GM23338 (cell line): ENCODE data around the gene VOPP1. TPM values are rescaled to one million over a fixed set of nuclear protein-coding genes. Genes with fewer than 3 reads are reported as not detected.

Source experiments
- ATAC-seq: fragments of 200-7000 bp; cut with Tn5 transposase; 3 replicates; pipeline ENCODE4 v1.9.1; 2020
- DNase-seq: peaks from one replicate; pipeline ENCODE4 v3.0.0-alpha.2; 2015; ENCODE audit warnings: low spot score
- H2AFZ ChIP-seq: fragments of 200-600 bp; sonication (generic); 2 replicates; pipeline ENCODE4 v1.8.0; 2016; ENCODE audit warnings: antibody characterized with exemption, mild to moderate bottlenecking, moderate library complexity
- H3F3A ChIP-seq: fragments of 200-600 bp; sonication (generic); replicated peaks from 2 replicates; pipeline ENCODE4 v1.8.0; 2017; ENCODE audit warnings: antibody characterized with exemption, mixed run types, low read depth
- H3K27ac ChIP-seq: fragments of 200-600 bp; sonication (generic); 2 replicates; pipeline ENCODE4 v1.6.1; 2016; ENCODE audit warnings: low read depth
- H3K27me3 ChIP-seq: fragments of 200-600 bp; sonication (generic); 2 replicates; pipeline ENCODE4 v1.8.0; 2016; ENCODE audit warnings: mild to moderate bottlenecking, mixed run types, moderate library complexity; ENCODE audit not compliant: insufficient read depth
- H3K36me3 ChIP-seq: fragments of 200-600 bp; sonication (generic); 2 replicates; pipeline ENCODE4 v1.8.0; 2016; ENCODE audit warnings: mild to moderate bottlenecking; ENCODE audit not compliant: insufficient read depth
- H3K4me1 ChIP-seq: fragments of 200-600 bp; sonication (generic); 2 replicates; pipeline ENCODE4 v1.8.0; 2016; ENCODE audit warnings: mild to moderate bottlenecking, moderate library complexity; ENCODE audit not compliant: insufficient read depth
- H3K4me2 ChIP-seq: fragments of 200-600 bp; sonication (generic); 2 replicates; pipeline ENCODE4 v1.7.1; 2017; ENCODE audit warnings: mixed run types
- H3K4me3 ChIP-seq: fragments of 200-600 bp; sonication (generic); 2 replicates; pipeline ENCODE4 v1.6.1; 2016; ENCODE audit warnings: mixed run types
- H3K79me2 ChIP-seq: fragments of 200-600 bp; sonication (generic); replicated peaks from 2 replicates; pipeline ENCODE4 v1.8.0; 2017; ENCODE audit warnings: mild to moderate bottlenecking; ENCODE audit not compliant: insufficient read depth
- H3K9me2 ChIP-seq: fragments of 200-600 bp; sonication (generic); 2 replicates; pipeline ENCODE4 v1.8.0; 2017; ENCODE audit not compliant: insufficient read depth
- H4K20me1 ChIP-seq: fragments of 200-600 bp; sonication (generic); replicated peaks from 2 replicates; pipeline ENCODE4 v1.8.0; 2017; ENCODE audit warnings: mild to moderate bottlenecking; ENCODE audit not compliant: insufficient read depth
- H3K27ac Mint-ChIP-seq: 2 replicates; pipeline ENCODE4 v1.8.0; 2020; ENCODE audit warnings: inconsistent platforms, mild to moderate bottlenecking, moderate library complexity, mixed read lengths
- H3K27me3 Mint-ChIP-seq: 3 replicates; pipeline ENCODE4 v1.8.0; 2022; ENCODE audit warnings: low read depth, mild to moderate bottlenecking, moderate library complexity, mixed read lengths, inconsistent platforms; ENCODE audit not compliant: insufficient read depth, poor library complexity
- H3K36me3 Mint-ChIP-seq: 3 replicates; pipeline ENCODE4 v1.8.0; 2021; ENCODE audit warnings: low read depth, mild to moderate bottlenecking, inconsistent platforms, moderate library complexity, mixed read lengths
- H3K4me1 Mint-ChIP-seq: 3 replicates; pipeline ENCODE4 v1.8.0; 2020; ENCODE audit warnings: mild to moderate bottlenecking, inconsistent platforms, mixed read lengths
- H3K4me3 Mint-ChIP-seq: 3 replicates; pipeline ENCODE4 v1.8.0; 2021; ENCODE audit warnings: moderate library complexity, mild to moderate bottlenecking, inconsistent platforms, mixed read lengths
- H3K9me3 Mint-ChIP-seq: 3 replicates; pipeline ENCODE4 v1.8.0; 2020; ENCODE audit warnings: moderate library complexity, mild to moderate bottlenecking, inconsistent platforms, mixed read lengths
- CREB1 ChIP-seq: fragments of 250-450 bp; sonication (Bioruptor Pico); IDR thresholded peaks from 2 replicates; pipeline ENCODE4 v1.5.0; 2020; ENCODE audit warnings: low read depth, mild to moderate bottlenecking, moderate library complexity
- EZH2 ChIP-seq: fragments of 200-600 bp; sonication (generic); IDR thresholded peaks from one replicate; pipeline ENCODE4 v1.8.0; 2017; ENCODE audit warnings: antibody characterized with exemption, mild to moderate bottlenecking, low read depth; ENCODE audit not compliant: unreplicated experiment
- JUNB ChIP-seq: IDR thresholded peaks from one replicate; pipeline ENCODE4 v1.6.1; 2016; ENCODE audit warnings: antibody characterized with exemption; ENCODE audit not compliant: unreplicated experiment
- NANOG ChIP-seq: IDR thresholded peaks from 2 replicates; pipeline ENCODE4 v1.6.1; 2016; ENCODE audit warnings: antibody characterized with exemption, borderline replicate concordance
- ZNF114 ChIP-seq: fragments of 250-450 bp; sonication (Bioruptor Pico); IDR thresholded peaks from 2 replicates; pipeline ENCODE4 v1.5.0; 2020; ENCODE audit warnings: mild to moderate bottlenecking, moderate library complexity
- ZNF331 ChIP-seq: fragments of 250-450 bp; sonication (Bioruptor Pico); IDR thresholded peaks from 2 replicates; pipeline ENCODE4 v1.5.0; 2020; ENCODE audit warnings: low read depth, mild to moderate bottlenecking, moderate library complexity
- polyA plus RNA-seq: library from polyadenylated mRNA; unstranded; fragments of >200 nt; fragmentation: Nextera tagmentation; extraction: Ambion mirVana; gene quantifications from 2 replicates; pipeline ENCODE4 v1.2.1, GENCODE V29; 2016
- total RNA-seq: library from RNA; depleted of rRNA; stranded (reverse); fragments of >200 nt; shearing (Covaris generic); gene quantifications from 2 replicates; pipeline ENCODE4 v1.2.3, GENCODE V29; 2014
- TF ChIP-seq, protein P1 (sequence below): fragments of 250-450 bp; sonication (Bioruptor Pico); IDR thresholded peaks from 2 replicates; pipeline ENCODE4 v1.5.0; 2020; ENCODE audit warnings: mild to moderate bottlenecking, moderate library complexity
- TF ChIP-seq, protein P2 (sequence below): IDR thresholded peaks from one replicate; pipeline ENCODE4 v1.6.1; 2018; ENCODE audit warnings: antibody characterized with exemption; ENCODE audit not compliant: unreplicated experiment
- TF ChIP-seq, protein P3 (sequence below): IDR thresholded peaks from 2 replicates; pipeline ENCODE4 v1.6.1; 2016; ENCODE audit warnings: antibody characterized with exemption
- TF ChIP-seq, protein P4 (sequence below), 2 experiments: fragments of 200-600 bp in 1 of 2; sonication (generic) in 1 of 2; conservative IDR thresholded peaks; 2 replicates each; pipeline versions ENCODE4 v1.5.1 to v1.6.1; 2016 to 2017; ENCODE audit warnings: antibody characterized with exemption in 2 of 2, low read depth in 2 of 2, mild to moderate bottlenecking in 2 of 2, moderate library complexity in 1 of 2

VOPP1 gene
- total and polyA plus RNA-seq, 2 experiments from 2014 or later, result 28.2 to 73.7 TPM

DNA sequence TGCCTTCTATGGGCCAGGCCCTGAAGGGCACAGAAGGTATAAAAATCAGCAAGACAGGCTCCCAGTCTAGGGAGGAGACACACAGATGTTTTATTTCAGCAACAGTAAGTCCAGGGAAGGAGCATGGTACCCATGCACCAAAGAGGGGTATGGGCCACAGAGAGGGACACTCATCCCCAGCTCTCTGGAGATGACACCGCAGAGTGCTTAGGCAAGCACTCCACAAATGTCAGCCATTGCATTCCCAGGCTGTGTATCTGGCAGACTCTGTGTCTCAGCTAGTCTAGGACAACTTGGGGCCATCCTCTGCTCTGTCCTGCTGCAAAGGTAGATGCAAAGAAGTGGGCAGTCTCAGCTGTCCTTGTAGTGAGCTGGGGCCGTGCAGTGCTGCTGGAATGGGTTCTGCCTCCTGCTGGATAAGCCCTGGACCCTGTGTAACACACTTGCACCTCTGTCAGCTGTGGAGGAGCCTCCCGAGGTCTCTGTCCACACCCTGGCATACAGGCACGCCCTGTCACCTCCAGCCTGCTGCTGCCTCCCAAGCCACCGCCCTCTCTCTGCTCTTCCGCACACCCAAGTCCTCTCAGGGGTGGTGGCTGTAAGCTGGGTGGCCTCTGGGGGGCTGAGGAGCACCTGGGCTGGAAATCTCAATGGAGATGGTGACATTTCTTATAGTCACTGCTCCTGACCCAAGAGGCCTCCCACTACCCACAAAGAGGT is 57.6 kb downstream of the VOPP1 start:
- Mint-ChIP-seq H3K4me3 (no peak overlapping the region), H3K27ac (no peak overlapping the region), H3K27me3 (peaks cover 16% of the 10 kb centered on the region), H3K9me3 (no peaks in the 10 kb centered on the region), H3K36me3 (peaks cover 19% of the 10 kb centered on the region), H3K4me1 (peaks cover 45% of the 10 kb centered on the region)
- H2AFZ ChIP-seq, result no peak overlapping the region
- H3F3A ChIP-seq, result no peaks in the 10 kb centered on the region
- H3K4me3 ChIP-seq, result no peak overlapping the region
- no peaks in the 10 kb centered on the region for H3K9me2 ChIP-seq
- no peaks in the 10 kb centered on the region for H3K36me3 ChIP-seq
- H4K20me1 ChIP-seq, result peaks cover 5% of the 10 kb centered on the region
- no peak for DNase-seq
- peaks cover 9% of the 10 kb centered on the region for H3K79me2 ChIP-seq
- H3K27me3 ChIP-seq, result no peaks in the 10 kb centered on the region
- TF ChIP-seq ZNF331 (CRISPR knock-in tag), result no peak
- TF ChIP-seq NANOG, result no peak
- TF ChIP-seq, protein P1, sequence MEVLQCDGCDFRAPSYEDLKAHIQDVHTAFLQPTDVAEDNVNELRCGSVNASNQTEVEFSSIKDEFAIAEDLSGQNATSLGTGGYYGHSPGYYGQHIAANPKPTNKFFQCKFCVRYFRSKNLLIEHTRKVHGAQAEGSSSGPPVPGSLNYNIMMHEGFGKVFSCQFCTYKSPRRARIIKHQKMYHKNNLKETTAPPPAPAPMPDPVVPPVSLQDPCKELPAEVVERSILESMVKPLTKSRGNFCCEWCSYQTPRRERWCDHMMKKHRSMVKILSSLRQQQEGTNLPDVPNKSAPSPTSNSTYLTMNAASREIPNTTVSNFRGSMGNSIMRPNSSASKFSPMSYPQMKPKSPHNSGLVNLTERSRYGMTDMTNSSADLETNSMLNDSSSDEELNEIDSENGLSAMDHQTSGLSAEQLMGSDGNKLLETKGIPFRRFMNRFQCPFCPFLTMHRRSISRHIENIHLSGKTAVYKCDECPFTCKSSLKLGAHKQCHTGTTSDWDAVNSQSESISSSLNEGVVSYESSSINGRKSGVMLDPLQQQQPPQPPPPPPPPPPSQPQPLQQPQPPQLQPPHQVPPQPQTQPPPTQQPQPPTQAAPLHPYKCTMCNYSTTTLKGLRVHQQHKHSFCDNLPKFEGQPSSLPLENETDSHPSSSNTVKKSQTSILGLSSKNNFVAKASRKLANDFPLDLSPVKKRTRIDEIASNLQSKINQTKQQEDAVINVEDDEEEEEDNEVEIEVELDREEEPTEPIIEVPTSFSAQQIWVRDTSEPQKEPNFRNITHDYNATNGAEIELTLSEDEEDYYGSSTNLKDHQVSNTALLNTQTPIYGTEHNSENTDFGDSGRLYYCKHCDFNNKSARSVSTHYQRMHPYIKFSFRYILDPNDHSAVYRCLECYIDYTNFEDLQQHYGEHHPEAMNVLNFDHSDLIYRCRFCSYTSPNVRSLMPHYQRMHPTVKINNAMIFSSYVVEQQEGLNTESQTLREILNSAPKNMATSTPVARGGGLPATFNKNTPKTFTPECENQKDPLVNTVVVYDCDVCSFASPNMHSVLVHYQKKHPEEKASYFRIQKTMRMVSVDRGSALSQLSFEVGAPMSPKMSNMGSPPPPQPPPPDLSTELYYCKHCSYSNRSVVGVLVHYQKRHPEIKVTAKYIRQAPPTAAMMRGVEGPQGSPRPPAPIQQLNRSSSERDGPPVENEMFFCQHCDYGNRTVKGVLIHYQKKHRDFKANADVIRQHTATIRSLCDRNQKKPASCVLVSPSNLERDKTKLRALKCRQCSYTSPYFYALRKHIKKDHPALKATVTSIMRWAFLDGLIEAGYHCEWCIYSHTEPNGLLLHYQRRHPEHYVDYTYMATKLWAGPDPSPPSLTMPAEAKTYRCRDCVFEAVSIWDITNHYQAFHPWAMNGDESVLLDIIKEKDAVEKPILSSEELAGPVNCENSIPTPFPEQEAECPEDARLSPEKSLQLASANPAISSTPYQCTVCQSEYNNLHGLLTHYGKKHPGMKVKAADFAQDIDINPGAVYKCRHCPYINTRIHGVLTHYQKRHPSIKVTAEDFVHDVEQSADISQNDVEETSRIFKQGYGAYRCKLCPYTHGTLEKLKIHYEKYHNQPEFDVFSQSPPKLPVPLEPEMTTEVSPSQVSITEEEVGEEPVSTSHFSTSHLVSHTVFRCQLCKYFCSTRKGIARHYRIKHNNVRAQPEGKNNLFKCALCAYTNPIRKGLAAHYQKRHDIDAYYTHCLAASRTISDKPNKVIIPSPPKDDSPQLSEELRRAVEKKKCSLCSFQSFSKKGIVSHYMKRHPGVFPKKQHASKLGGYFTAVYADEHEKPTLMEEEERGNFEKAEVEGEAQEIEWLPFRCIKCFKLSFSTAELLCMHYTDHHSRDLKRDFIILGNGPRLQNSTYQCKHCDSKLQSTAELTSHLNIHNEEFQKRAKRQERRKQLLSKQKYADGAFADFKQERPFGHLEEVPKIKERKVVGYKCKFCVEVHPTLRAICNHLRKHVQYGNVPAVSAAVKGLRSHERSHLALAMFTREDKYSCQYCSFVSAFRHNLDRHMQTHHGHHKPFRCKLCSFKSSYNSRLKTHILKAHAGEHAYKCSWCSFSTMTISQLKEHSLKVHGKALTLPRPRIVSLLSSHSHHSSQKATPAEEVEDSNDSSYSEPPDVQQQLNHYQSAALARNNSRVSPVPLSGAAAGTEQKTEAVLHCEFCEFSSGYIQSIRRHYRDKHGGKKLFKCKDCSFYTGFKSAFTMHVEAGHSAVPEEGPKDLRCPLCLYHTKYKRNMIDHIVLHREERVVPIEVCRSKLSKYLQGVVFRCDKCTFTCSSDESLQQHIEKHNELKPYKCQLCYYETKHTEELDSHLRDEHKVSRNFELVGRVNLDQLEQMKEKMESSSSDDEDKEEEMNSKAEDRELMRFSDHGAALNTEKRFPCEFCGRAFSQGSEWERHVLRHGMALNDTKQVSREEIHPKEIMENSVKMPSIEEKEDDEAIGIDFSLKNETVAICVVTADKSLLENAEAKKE, result no peak
- TF ChIP-seq CREB1 (CRISPR knock-in tag), result no peak
- no peak for TF ChIP-seq ZNF114 (CRISPR knock-in tag)
- TF ChIP-seq, protein P2, sequence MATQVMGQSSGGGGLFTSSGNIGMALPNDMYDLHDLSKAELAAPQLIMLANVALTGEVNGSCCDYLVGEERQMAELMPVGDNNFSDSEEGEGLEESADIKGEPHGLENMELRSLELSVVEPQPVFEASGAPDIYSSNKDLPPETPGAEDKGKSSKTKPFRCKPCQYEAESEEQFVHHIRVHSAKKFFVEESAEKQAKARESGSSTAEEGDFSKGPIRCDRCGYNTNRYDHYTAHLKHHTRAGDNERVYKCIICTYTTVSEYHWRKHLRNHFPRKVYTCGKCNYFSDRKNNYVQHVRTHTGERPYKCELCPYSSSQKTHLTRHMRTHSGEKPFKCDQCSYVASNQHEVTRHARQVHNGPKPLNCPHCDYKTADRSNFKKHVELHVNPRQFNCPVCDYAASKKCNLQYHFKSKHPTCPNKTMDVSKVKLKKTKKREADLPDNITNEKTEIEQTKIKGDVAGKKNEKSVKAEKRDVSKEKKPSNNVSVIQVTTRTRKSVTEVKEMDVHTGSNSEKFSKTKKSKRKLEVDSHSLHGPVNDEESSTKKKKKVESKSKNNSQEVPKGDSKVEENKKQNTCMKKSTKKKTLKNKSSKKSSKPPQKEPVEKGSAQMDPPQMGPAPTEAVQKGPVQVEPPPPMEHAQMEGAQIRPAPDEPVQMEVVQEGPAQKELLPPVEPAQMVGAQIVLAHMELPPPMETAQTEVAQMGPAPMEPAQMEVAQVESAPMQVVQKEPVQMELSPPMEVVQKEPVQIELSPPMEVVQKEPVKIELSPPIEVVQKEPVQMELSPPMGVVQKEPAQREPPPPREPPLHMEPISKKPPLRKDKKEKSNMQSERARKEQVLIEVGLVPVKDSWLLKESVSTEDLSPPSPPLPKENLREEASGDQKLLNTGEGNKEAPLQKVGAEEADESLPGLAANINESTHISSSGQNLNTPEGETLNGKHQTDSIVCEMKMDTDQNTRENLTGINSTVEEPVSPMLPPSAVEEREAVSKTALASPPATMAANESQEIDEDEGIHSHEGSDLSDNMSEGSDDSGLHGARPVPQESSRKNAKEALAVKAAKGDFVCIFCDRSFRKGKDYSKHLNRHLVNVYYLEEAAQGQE, result no peak
- no peak for TF ChIP-seq EZH2
- TF ChIP-seq, protein P3, sequence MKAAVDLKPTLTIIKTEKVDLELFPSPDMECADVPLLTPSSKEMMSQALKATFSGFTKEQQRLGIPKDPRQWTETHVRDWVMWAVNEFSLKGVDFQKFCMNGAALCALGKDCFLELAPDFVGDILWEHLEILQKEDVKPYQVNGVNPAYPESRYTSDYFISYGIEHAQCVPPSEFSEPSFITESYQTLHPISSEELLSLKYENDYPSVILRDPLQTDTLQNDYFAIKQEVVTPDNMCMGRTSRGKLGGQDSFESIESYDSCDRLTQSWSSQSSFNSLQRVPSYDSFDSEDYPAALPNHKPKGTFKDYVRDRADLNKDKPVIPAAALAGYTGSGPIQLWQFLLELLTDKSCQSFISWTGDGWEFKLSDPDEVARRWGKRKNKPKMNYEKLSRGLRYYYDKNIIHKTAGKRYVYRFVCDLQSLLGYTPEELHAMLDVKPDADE, result no peak
- TF ChIP-seq, protein P4, sequence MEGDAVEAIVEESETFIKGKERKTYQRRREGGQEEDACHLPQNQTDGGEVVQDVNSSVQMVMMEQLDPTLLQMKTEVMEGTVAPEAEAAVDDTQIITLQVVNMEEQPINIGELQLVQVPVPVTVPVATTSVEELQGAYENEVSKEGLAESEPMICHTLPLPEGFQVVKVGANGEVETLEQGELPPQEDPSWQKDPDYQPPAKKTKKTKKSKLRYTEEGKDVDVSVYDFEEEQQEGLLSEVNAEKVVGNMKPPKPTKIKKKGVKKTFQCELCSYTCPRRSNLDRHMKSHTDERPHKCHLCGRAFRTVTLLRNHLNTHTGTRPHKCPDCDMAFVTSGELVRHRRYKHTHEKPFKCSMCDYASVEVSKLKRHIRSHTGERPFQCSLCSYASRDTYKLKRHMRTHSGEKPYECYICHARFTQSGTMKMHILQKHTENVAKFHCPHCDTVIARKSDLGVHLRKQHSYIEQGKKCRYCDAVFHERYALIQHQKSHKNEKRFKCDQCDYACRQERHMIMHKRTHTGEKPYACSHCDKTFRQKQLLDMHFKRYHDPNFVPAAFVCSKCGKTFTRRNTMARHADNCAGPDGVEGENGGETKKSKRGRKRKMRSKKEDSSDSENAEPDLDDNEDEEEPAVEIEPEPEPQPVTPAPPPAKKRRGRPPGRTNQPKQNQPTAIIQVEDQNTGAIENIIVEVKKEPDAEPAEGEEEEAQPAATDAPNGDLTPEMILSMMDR (conservative IDR thresholded peaks at IDR 0.05; ENCODE audit: low read depth in 2 of 2), result no peak
- TF ChIP-seq JUNB, result no peak
- peaks cover 27% of the 10 kb centered on the region for H3K4me1 ChIP-seq
- no peak overlapping the region for H3K4me2 ChIP-seq
- no peak for ATAC-seq
- H3K27ac ChIP-seq, result no peak overlapping the region
